ENCODE measurements around the gene TNNT3.

- TF ChIP-seq CTCF (IDR thresholded peaks at IDR 0.05) (no peak), POLR2A (IDR thresholded peaks at IDR 0.05) (no peak)
Measured at GRCh38 chr11:1948389-1948788, 28.9 kb downstream of the TNNT3 start.

Data from body of pancreas (tissue), 4 donors.